GM12878 (cell line): Measurements from ENCODE around the gene NCAPD2.
"Not testable (repeated sequence)": the region's sequence is repeated elsewhere in the genome, so short reads cannot be mapped to it uniquely, and the experiment has no call there.

Source experiments
- BRCA1 ChIP-seq: IDR thresholded peaks from 2 replicates; pipeline ENCODE4 v1.6.1; 2011; ENCODE audit warnings: low read depth, low read length, improper control_type of control experiment
- EGR1 ChIP-seq, 2 experiments: IDR thresholded peaks; 1 replicate in 1 of 2; 2 replicates in 1 of 2; pipeline ENCODE4 v1.6.1; 2011 to 2012; ENCODE audit warnings: low read depth in 2 of 2, low read length in 2 of 2, borderline replicate concordance in 1 of 2, mild to moderate bottlenecking in 1 of 2, moderate library complexity in 1 of 2
- ESRRA ChIP-seq: IDR thresholded peaks from 2 replicates; pipeline ENCODE4 v1.6.1; 2012; ENCODE audit warnings: mild to moderate bottlenecking, low read length, improper control_type of control experiment
- FOXM1 ChIP-seq: IDR thresholded peaks from 2 replicates; pipeline ENCODE4 v1.6.1; 2012; ENCODE audit warnings: low read depth, mild to moderate bottlenecking, inconsistent platforms, low read length, moderate library complexity
- NFYB ChIP-seq: IDR thresholded peaks from 2 replicates; pipeline ENCODE4 v1.6.1; 2011; ENCODE audit warnings: low read depth, mild to moderate bottlenecking, low read length, improper control_type of control experiment, moderate library complexity; ENCODE audit not compliant: insufficient read depth
- POLR2A ChIP-seq: IDR thresholded peaks from 2 replicates; pipeline ENCODE4 v1.6.1; 2011; ENCODE audit warnings: low read depth, mild to moderate bottlenecking, low read length
- POLR2AphosphoS5 ChIP-seq: IDR thresholded peaks from 2 replicates; pipeline ENCODE4 v1.6.1; 2011; ENCODE audit warnings: mild to moderate bottlenecking, low read length, inconsistent platforms
- RAD21 ChIP-seq: IDR thresholded peaks from 2 replicates; pipeline ENCODE4 v1.6.1; 2011; ENCODE audit warnings: mild to moderate bottlenecking, low read depth, low read length, moderate library complexity; ENCODE audit not compliant: insufficient read depth
- TCF3 ChIP-seq: IDR thresholded peaks from 2 replicates; pipeline ENCODE4 v1.6.1; 2012; ENCODE audit warnings: low read depth, mild to moderate bottlenecking, low read length, borderline replicate concordance; ENCODE audit not compliant: insufficient read depth
- TF ChIP-seq, protein P1 (sequence below): IDR thresholded peaks from 2 replicates; pipeline ENCODE4 v1.6.1; 2012; ENCODE audit warnings: mild to moderate bottlenecking, low read depth, low read length
- TF ChIP-seq, protein P2 (sequence below), 3 experiments: IDR thresholded peaks in 2 of 3; conservative IDR thresholded peaks in 1 of 3; 2 replicates each; pipeline ENCODE4 v1.5.1; 2011; ENCODE audit warnings: low read depth in 3 of 3, low read length in 3 of 3, mild to moderate bottlenecking in 3 of 3, control low read depth in 2 of 3, moderate library complexity in 2 of 3, inconsistent platforms in 1 of 3, mixed read lengths in 1 of 3; ENCODE audit not compliant: control insufficient read depth in 2 of 3, insufficient read depth in 1 of 3; ENCODE audit errors: extremely low read depth in 1 of 3
- TF ChIP-seq, protein P3 (sequence below): IDR thresholded peaks from 2 replicates; pipeline ENCODE4 v1.6.1; 2011; ENCODE audit warnings: low read depth, mild to moderate bottlenecking, low read length, moderate library complexity, borderline replicate concordance; ENCODE audit errors: extremely low read depth

DNA sequence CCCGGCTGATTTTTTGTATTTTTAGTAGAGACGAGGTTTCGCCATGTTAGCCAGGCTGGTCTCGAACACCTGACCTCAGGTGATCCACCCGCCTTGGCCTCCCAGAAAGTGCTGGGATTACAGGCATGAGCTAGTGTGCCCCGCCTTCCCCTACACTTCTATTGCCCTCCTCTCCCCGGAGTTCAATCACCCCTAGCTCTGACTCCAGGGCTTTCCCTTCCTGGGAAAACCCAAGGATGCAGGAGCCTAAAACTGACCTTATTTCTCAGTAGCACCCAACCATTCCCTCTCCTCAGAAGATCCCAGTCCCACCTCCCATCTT, 62.6 kb downstream of the NCAPD2 start:
- not testable (repeated sequence) for TF ChIP-seq NFYB; BRCA1; RAD21; EGR1 (IDR thresholded peaks at IDR 0.05; ENCODE audit: borderline replicate concordance in 1 of 2, low read depth in 2 of 2, low read length in 2 of 2); POLR2A; FOXM1; POLR2AphosphoS5; ESRRA; TCF3
- TF ChIP-seq, protein P1, sequence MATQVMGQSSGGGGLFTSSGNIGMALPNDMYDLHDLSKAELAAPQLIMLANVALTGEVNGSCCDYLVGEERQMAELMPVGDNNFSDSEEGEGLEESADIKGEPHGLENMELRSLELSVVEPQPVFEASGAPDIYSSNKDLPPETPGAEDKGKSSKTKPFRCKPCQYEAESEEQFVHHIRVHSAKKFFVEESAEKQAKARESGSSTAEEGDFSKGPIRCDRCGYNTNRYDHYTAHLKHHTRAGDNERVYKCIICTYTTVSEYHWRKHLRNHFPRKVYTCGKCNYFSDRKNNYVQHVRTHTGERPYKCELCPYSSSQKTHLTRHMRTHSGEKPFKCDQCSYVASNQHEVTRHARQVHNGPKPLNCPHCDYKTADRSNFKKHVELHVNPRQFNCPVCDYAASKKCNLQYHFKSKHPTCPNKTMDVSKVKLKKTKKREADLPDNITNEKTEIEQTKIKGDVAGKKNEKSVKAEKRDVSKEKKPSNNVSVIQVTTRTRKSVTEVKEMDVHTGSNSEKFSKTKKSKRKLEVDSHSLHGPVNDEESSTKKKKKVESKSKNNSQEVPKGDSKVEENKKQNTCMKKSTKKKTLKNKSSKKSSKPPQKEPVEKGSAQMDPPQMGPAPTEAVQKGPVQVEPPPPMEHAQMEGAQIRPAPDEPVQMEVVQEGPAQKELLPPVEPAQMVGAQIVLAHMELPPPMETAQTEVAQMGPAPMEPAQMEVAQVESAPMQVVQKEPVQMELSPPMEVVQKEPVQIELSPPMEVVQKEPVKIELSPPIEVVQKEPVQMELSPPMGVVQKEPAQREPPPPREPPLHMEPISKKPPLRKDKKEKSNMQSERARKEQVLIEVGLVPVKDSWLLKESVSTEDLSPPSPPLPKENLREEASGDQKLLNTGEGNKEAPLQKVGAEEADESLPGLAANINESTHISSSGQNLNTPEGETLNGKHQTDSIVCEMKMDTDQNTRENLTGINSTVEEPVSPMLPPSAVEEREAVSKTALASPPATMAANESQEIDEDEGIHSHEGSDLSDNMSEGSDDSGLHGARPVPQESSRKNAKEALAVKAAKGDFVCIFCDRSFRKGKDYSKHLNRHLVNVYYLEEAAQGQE: not testable (repeated sequence)
- TF ChIP-seq, protein P2, sequence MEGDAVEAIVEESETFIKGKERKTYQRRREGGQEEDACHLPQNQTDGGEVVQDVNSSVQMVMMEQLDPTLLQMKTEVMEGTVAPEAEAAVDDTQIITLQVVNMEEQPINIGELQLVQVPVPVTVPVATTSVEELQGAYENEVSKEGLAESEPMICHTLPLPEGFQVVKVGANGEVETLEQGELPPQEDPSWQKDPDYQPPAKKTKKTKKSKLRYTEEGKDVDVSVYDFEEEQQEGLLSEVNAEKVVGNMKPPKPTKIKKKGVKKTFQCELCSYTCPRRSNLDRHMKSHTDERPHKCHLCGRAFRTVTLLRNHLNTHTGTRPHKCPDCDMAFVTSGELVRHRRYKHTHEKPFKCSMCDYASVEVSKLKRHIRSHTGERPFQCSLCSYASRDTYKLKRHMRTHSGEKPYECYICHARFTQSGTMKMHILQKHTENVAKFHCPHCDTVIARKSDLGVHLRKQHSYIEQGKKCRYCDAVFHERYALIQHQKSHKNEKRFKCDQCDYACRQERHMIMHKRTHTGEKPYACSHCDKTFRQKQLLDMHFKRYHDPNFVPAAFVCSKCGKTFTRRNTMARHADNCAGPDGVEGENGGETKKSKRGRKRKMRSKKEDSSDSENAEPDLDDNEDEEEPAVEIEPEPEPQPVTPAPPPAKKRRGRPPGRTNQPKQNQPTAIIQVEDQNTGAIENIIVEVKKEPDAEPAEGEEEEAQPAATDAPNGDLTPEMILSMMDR (IDR thresholded peaks at IDR 0.05 in 2 of 3, conservative IDR thresholded peaks at IDR 0.05 in 1 of 3; ENCODE audit: control insufficient read depth in 2 of 3, extremely low read depth in 1 of 3, insufficient read depth in 1 of 3, low read depth in 3 of 3, low read length in 3 of 3): not testable (repeated sequence)
- TF ChIP-seq, protein P3, sequence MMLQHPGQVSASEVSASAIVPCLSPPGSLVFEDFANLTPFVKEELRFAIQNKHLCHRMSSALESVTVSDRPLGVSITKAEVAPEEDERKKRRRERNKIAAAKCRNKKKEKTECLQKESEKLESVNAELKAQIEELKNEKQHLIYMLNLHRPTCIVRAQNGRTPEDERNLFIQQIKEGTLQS: not testable (repeated sequence)
